HUES6 (cell line): ENCODE data around the gene TOPAZ1.

Source experiments
- H3K27ac ChIP-seq: 2 replicates; pipeline ENCODE4 v1.7.0; 2013; ENCODE audit warnings: low read depth, mild to moderate bottlenecking, low read length, inconsistent platforms
- H3K27me3 ChIP-seq: 2 replicates; pipeline ENCODE4 v1.6.1; 2013; ENCODE audit warnings: low read length; ENCODE audit not compliant: control insufficient read depth, insufficient read depth
- H3K36me3 ChIP-seq: 2 replicates; pipeline ENCODE4 v1.6.1; 2013; ENCODE audit warnings: low read length; ENCODE audit not compliant: control insufficient read depth, insufficient read depth
- H3K4me1 ChIP-seq: 2 replicates; pipeline ENCODE4 v1.6.1; 2013; ENCODE audit warnings: low read length; ENCODE audit not compliant: control insufficient read depth, insufficient read depth
- H3K4me3 ChIP-seq: 2 replicates; pipeline ENCODE4 v1.5.1; 2013; ENCODE audit warnings: low read depth, low read length
- H3K9ac ChIP-seq: one replicate; pipeline ENCODE4 v1.6.1; 2013; ENCODE audit warnings: mild to moderate bottlenecking, low read length
- H3K9me3 ChIP-seq: 2 replicates; pipeline ENCODE4 v1.6.1; 2013; ENCODE audit warnings: low read depth, low read length; ENCODE audit not compliant: control insufficient read depth, insufficient read depth

Gene TOPAZ1

DNA sequence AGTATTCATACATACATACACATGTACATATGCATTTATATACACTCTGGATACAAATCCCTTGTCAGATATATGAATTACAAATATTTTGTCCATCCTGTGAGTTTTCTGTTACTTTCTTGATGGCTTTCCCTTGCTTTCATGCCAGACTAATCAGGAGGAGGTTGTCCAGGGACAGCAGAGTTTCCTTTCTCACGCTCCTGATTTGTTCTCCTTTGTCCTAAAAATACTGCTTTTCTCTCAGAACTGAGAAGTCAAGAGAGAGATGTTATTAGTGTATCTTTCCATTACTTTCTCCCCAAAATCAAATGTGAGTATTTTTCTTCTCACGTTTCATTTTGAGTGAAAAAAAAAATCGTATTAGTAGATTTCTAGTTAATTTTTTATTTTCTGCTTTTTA, 84.8 kb downstream of the TOPAZ1 start:
- Histone ChIP-seq H3K4me3 (no peak overlapping the region), H3K4me1 (no peaks in the 10 kb centered on the region), H3K36me3 (no peaks in the 10 kb centered on the region), H3K9me3 (no peaks in the 10 kb centered on the region), H3K9ac (no peak overlapping the region), H3K27ac (no peak overlapping the region), H3K27me3 (no peaks in the 10 kb centered on the region)

DNA sequence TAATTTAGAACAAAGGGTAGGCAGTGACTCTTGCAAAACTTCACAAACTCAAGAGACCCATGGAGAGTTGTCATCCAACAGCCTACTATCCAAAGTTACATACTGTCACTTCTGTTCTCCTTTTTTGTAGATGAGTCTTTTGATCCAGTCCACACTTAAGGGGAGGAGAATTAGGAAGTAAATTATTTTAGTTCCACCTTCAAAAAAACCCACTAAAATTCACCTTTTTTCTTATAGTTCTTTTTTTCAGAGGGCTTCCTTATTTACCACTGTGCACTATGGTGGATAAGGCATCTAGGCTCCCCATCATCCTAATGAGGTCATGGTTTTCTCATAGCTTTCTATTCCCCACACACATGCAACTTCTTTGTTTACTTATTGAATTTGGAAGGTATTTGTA, 88.3 kb downstream of the TOPAZ1 start:
- H3K4me1 ChIP-seq, result no peaks in the 10 kb centered on the region
- H3K9me3 ChIP-seq, result no peaks in the 10 kb centered on the region
- H3K36me3 ChIP-seq, result no peaks in the 10 kb centered on the region
- H3K27ac ChIP-seq, result no peak overlapping the region
- no peak overlapping the region for H3K9ac ChIP-seq
- H3K27me3 ChIP-seq, result no peaks in the 10 kb centered on the region
- no peak overlapping the region for H3K4me3 ChIP-seq

DNA sequence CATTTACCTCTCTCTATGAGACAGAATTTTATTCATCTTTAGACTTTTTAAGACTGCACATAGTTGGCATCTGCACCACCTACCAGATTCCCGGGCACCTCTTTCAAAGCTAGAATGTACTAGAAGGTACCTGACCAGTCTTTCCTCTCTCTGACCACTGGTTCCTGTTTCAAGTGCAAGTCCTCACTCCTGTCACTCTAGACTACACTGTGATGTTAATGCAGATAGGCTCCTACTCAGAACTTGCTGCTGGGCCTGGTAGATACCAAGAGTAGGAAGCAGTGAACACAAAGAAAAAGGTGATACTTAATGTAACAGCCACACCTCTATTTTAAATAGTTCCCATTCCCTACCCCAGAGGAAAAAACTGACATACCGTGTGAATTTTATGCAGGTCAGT, 88.8 kb downstream of the TOPAZ1 start:
- Histone ChIP-seq H3K27me3 (no peaks in the 10 kb centered on the region), H3K27ac (no peak overlapping the region)

DNA sequence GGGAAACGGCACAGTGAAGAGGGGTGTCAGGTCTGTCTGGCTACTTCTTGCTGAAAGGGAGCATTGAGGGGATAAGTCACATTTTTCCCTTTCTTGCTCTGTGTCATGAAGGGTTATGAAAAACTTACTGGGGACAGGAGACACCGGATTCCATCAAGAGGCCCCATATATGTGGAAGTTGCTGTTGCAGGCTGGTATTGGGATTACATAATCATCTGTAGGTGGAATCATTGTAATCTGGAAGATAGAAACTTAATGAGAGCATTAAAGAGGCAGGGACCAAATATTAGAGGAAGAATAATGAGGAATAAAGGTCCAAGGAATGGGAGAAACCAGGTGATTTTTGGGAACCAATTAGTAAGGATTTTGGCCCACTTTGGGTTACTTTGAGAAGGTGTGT, 92.6 kb downstream of the TOPAZ1 start:
- Histone ChIP-seq H3K4me3 (no peak overlapping the region), H3K4me1 (peaks cover 7% of the 10 kb centered on the region; the same call in 1 of the 2 replicates), H3K27ac (no peak overlapping the region), H3K9ac (no peak overlapping the region), H3K27me3 (no peaks in the 10 kb centered on the region), H3K9me3 (no peaks in the 10 kb centered on the region), H3K36me3 (no peaks in the 10 kb centered on the region)

More for the DNA sequence above, 88.8 kb downstream of the TOPAZ1 start:
- Histone ChIP-seq H3K4me3 (no peak overlapping the region), H3K36me3 (no peaks in the 10 kb centered on the region), H3K9me3 (no peaks in the 10 kb centered on the region), H3K9ac (no peak overlapping the region), H3K4me1 (no peaks in the 10 kb centered on the region)

DNA sequence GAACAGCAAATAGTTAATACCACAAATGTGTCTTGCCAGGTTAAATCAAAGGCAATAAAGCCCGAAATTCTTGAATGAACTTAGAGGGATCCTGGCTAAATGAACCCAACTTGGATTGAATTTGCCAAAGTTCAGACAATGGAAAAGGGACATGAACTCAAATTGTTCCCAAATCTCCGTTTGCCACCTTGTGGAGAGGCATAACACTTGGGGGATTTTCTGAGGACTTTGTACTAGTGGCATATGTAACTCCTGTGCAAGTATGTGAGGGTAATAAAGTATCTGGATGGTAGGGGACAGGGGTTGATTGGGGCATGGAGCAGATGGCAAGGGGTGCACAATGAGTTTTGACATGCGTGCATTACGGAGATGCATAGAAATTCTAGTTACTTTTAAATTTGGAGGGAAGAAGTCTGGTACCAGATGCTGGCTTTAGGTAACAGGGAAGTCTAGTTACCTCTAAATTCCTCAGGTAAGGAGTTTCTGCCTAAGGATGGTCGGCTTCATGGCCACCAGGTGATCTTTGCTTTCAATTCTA, 95.6 kb downstream of the TOPAZ1 start:
- Histone ChIP-seq H3K36me3 (no peaks in the 10 kb centered on the region), H3K27ac (no peak overlapping the region; the same call in 1 of the 2 replicates), H3K9ac (peak overlapping the region; percentile 94), H3K4me3 (peak overlapping the region; percentile 78), H3K4me1 (peaks cover 16% of the 10 kb centered on the region; the same call in 1 of the 2 replicates), H3K27me3 (no peaks in the 10 kb centered on the region), H3K9me3 (no peaks in the 10 kb centered on the region)

DNA sequence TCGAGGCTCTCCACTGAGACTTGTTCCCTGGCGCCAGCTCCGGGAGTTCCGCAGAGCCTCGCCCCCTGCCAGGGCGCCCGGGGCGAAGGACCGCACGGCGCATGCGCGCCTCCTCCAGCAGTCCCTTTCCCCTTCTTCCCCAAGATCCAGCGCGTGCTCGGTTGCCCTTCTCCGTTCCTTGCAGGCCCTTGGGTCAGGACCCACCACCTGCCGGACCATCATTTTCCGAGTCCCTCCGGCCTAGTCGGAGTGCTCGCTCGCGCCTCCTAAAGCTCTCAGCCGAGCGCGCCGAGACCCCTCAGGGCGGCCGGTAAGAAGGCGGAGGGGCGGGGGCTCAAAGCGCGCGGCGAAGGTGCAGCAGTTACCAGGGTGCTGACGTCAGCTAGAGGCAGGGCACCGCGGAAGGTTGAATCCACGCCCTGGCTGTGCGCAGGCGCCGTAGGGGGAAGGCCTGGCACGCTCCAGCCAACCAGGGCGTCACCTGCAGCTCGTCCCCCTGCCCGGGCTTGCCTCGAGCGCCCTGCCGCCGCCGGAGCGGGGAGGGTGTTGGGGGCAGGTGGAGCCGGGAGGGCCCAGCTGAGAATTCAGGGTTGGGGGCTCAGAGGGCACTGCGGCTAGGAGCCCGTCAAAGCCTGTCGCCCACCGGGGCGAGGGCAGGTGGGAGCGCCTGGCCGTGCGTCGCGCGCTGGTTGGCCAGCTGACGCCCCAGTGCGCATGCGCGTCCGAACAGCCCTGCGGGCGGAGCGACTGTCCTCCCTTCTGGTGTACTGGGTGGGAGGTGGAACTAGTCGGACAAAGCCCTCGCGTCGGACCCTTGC, 96.5 kb downstream of the TOPAZ1 start, which contains the start of gene TCAIM:
Gene TCAIM (plus strand): TSS at position 757 of the 818 bp plus-strand sequence. CDS start 16,017 bp downstream, outside the sequence.
- H3K27me3 ChIP-seq, result no peaks in the 10 kb centered on the region

DNA sequence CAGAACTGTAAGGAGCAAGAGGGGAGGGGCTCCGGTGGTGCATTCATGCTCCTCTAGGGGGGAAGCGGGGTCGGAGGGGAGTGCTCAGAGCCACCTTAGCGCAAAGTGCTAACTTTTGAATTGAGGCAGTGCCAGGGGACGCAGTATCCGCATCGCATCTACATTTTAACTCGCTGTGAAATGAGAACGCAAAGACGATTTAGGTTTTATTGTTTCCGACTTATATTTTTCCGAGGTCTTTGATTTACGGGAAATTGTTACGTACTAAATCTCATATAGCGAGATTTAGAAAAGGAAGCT, 97.1 kb downstream of the TOPAZ1 start:
- H3K9me3 ChIP-seq, result no peaks in the 10 kb centered on the region
- H3K27me3 ChIP-seq, result no peaks in the 10 kb centered on the region
- H3K27ac ChIP-seq, result peak overlapping the region; percentile 89
- no peaks in the 10 kb centered on the region for H3K36me3 ChIP-seq
- H3K9ac ChIP-seq, result peak overlapping the region; percentile 94
- peak overlapping the region; percentile 78 for H3K4me3 ChIP-seq
- H3K4me1 ChIP-seq, result peaks cover 16% of the 10 kb centered on the region; the same call in 1 of the 2 replicates

More for the DNA sequence above, 96.5 kb downstream of the TOPAZ1 start, which contains the start of gene TCAIM:
- Histone ChIP-seq H3K9ac (peak within 1 kb of the TSS; percentile 94), H3K4me1 (peaks cover 16% of the 10 kb centered on the region; the same call in 1 of the 2 replicates), H3K27ac (peak within 1 kb of the TSS; percentile 89), H3K4me3 (peak within 1 kb of the TSS; percentile 78), H3K9me3 (no peaks in the 10 kb centered on the region), H3K36me3 (no peaks in the 10 kb centered on the region)

DNA sequence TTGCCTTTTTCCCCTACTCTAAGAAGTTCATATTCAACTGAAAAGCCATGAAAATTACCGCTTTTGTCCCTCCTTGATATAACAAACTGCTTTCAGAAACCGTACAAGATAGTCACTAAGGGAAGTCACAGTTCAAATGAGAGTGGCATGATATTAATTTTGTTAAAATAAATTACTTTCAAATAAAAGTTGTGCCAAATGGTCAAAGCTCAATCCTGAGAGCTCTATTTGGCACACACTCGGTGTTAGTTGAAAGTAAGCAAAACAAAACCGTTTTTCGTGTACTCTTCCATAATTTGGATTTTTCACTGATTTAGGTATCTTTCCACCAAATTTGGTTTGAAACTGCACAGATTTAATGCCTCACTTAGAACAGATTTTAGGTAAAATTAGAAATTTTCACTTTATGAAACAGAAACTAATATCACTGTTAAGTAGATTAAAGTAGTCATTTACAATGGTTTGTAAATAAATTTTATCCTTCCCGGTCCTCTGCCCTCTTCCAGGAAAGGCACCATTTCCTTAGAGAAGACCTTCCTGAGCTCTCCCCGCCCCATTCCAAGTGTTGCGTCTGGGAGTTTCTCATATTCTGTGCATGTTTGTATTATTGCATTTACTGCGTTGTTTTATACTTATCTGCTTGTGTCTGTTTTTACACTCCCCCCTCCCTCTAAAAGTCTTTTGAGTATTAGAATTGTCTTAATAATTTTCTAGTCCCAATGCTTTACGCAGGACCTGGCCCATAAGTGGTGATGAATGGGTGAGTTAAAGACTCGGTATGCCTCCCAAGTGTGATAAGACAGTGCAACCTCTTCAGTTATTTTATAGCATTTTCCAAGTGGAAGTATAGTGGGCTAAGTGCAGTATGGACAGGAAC, 97.7 kb downstream of the TOPAZ1 start:
- Histone ChIP-seq H3K27me3 (no peaks in the 10 kb centered on the region), H3K9ac (peak overlapping the region; percentile 94), H3K4me3 (peak overlapping the region; percentile 78), H3K27ac (peak overlapping the region; percentile 89), H3K36me3 (no peaks in the 10 kb centered on the region), H3K4me1 (peaks cover 16% of the 10 kb centered on the region; the same call in 1 of the 2 replicates), H3K9me3 (no peaks in the 10 kb centered on the region)

DNA sequence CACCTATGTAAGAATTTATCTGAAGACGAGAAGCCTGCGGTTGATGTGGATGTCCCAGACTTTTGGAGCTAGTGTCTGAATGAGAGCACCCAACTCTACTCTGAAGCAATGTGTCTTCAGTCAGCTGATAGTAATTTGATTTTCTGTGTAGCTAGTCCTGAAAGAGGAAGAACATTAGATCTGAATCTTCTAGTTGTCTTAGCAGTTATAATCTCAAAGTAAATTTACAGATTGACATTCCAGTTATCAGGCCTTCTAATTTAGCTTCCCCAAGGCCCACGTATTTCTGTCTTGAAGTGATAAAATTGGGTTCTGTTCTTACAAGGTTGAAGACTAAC, 98.3 kb downstream of the TOPAZ1 start:
- Histone ChIP-seq H3K36me3 (no peaks in the 10 kb centered on the region), H3K9ac (no peak overlapping the region), H3K4me1 (peaks cover 16% of the 10 kb centered on the region; the same call in 1 of the 2 replicates), H3K9me3 (no peaks in the 10 kb centered on the region), H3K27me3 (no peaks in the 10 kb centered on the region), H3K4me3 (peak overlapping the region; percentile 78; the same call in 1 of the 2 replicates), H3K27ac (no peak overlapping the region)

DNA sequence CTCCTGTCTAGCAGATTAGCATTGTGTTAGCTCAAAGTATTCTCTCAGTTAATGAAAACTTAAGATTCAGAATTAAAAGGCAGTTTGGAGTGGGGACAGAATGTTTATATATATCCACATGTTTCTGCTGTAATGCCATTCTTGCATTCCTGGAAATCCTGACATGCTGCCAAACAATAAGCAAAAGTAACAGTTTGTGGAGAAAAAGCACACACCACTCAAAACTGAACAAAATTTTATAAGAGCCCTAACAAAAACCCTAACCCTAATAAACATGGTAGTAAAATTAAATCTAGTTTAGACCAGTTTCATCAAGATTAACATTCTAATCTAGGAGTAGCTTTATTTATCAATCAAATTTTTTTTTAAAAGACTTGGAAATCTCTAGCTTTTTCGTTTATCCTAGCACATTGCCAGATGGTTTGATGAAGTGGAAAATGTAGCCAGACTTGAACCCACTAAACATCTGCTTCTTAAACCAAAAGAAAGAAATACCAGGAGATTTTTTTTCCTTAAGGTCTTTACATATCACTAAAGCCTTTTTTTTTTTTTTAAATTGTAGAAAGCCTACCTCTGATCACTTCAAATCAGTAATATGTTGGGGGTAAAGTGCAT, 100.6 kb downstream of the TOPAZ1 start:
- Histone ChIP-seq H3K36me3 (no peaks in the 10 kb centered on the region), H3K27me3 (no peaks in the 10 kb centered on the region), H3K9ac (no peak overlapping the region), H3K4me3 (no peak overlapping the region), H3K9me3 (no peaks in the 10 kb centered on the region), H3K4me1 (peaks cover 15% of the 10 kb centered on the region; the same call in 1 of the 2 replicates), H3K27ac (no peak overlapping the region)
